Ovary (tissue), 9 donors: ENCODE measurements around the gene BARD1. TPM values are rescaled to one million over a fixed set of nuclear protein-coding genes. Genes with fewer than 3 reads are reported as not detected.
"Not testable (repeated sequence)": the region's sequence is repeated elsewhere in the genome, so short reads cannot be mapped to it uniquely, and the experiment has no call there.

Experiments used
- DNase-seq, 5 donors: peaks; one replicate each; pipeline ENCODE4 v3.0.0-alpha.2; 2019 to 2020
- H3K27ac ChIP-seq, 2 donors: fragments of 200-600 bp; one replicate each; pipeline versions ENCODE4 v1.5.1 to v1.8.0; 2019 to 2022
- H3K27me3 ChIP-seq: fragments of 200-600 bp; one replicate; pipeline ENCODE4 v1.8.0; 2022
- H3K36me3 ChIP-seq: fragments of 200-600 bp; sonication (generic); one replicate; pipeline ENCODE4 v1.5.1; 2019
- H3K4me1 ChIP-seq: one replicate; pipeline ENCODE4 v1.8.1; 2013; ENCODE audit warnings: mild to moderate bottlenecking, moderate library complexity; ENCODE audit not compliant: insufficient read depth
- H3K4me3 ChIP-seq: fragments of 200-600 bp; sonication (generic); one replicate; pipeline ENCODE4 v1.5.1; 2017
- H3K9me3 ChIP-seq, 2 donors: fragments of 200-600 bp in 1 of 2; sonication (generic) in 1 of 2; one replicate each; pipeline versions ENCODE4 v1.5.1 to v1.8.1; 2013 to 2019; ENCODE audit warnings: mild to moderate bottlenecking in 1 of 2, moderate library complexity in 1 of 2
- EP300 ChIP-seq: sonication (generic); formaldehyde crosslinking; IDR thresholded peaks from one replicate; pipeline ENCODE4 v1.6.1; 2017; ENCODE audit warnings: antibody characterized with exemption
- POLR2A ChIP-seq: fragments of 450-650 bp; IDR thresholded peaks from one replicate; pipeline ENCODE4 v1.6.1; 2017; ENCODE audit warnings: antibody characterized with exemption, mild to moderate bottlenecking, moderate library complexity
- WGBS, 3 donors: extraction: QIAGEN DNeasy Blood & Tissue Kit in 1 of 3; methylation state at CpG; one replicate each; pipeline versions ENCODE4 v1.1.5 to v1.1.7; 2013 to 2017; 5-methylcytosine and 5-hydroxymethylcytosine counted together
- intact Hi-C, 4 donors: fragments of 100-400 bp; cut with DNase I; formaldehyde crosslinking; loops; one replicate each; pipeline versions ENCODE4 v1.11.0 to v1.15.1; 2022 to 2023
- polyA plus RNA-seq, 2 donors: library from polyadenylated mRNA; stranded (reverse); fragments of 200-250 nt in 1 of 2; fragments of 350-450 nt in 1 of 2; fragmentation: Illumina TruSeq in 1 of 2; extraction: RNeasy Lipid Tissue Mini Kit (QIAGEN cat#74804) in 1 of 2; gene quantifications; one replicate each; pipeline ENCODE4 v1.2.3, GENCODE V29; 2013 to 2014
- total RNA-seq, 7 donors: library from RNA; depleted of rRNA in 2 of 7; stranded (reverse); fragments of >200 nt in 2 of 7; fragmentation: NEBNext Ultra II Directional in 3 of 7; extraction: Animal tissue kit (Norgen Biotek cat#: 25700) in 3 of 7; gene quantifications; one replicate each; pipeline versions ENCODE4 v1.1.0 to v1.2.4, GENCODE V29; 2016 to 2023
- TF ChIP-seq, protein P1 (sequence below), 3 donors: fragments of 450-650 bp in 2 of 3; fragments of 200-600 bp in 1 of 3; IDR thresholded peaks; one replicate each; pipeline versions ENCODE4 v1.5.1 to v1.8.0; 2016 to 2022; ENCODE audit warnings: antibody characterized with exemption in 3 of 3, mild to moderate bottlenecking in 1 of 3
- donor health status: DM: no; HTN: no; CAD: no; lungs with moderate emphysema.
- donor health status: DM: no; HTN: no; CAD: no.
- donor health status: Bipolar disorder and iron deficiency.
- donor health status: DM: yes; HTN: yes; CAD: no.
- donor health status: DM: no; HTN: no; CAD: no.
- donor health status: DM: yes; HTN: yes; CAD: no.

Gene BARD1
- total and polyA plus RNA-seq, 9 donors, result 2.4 to 30.4 (median 11.0) TPM

DNA sequence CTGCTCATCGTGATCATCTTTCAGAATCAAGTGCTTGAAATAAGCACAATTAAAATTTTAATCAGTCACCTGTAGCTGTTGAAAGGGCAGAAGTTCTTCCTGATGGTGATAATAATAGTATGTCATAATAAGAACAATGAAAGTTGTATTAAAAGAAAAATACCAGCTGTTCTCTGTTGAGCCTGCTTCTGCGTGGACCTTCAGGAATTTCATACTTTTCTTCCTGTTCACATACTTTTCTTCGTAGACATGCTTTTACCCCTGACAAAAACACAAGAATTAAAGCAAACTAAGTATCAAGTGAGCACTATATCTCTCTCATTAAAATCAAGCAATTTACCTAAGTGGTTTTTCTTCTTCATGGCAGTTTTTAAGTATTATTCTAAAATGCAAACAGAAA, 79.2 kb downstream of the BARD1 start:
- H3K27ac ChIP-seq, result no peak overlapping the region
- H3K27me3 ChIP-seq, result no peaks in the 10 kb centered on the region
- no peaks in the 10 kb centered on the region for H3K4me1 ChIP-seq
- TF ChIP-seq, protein P1, sequence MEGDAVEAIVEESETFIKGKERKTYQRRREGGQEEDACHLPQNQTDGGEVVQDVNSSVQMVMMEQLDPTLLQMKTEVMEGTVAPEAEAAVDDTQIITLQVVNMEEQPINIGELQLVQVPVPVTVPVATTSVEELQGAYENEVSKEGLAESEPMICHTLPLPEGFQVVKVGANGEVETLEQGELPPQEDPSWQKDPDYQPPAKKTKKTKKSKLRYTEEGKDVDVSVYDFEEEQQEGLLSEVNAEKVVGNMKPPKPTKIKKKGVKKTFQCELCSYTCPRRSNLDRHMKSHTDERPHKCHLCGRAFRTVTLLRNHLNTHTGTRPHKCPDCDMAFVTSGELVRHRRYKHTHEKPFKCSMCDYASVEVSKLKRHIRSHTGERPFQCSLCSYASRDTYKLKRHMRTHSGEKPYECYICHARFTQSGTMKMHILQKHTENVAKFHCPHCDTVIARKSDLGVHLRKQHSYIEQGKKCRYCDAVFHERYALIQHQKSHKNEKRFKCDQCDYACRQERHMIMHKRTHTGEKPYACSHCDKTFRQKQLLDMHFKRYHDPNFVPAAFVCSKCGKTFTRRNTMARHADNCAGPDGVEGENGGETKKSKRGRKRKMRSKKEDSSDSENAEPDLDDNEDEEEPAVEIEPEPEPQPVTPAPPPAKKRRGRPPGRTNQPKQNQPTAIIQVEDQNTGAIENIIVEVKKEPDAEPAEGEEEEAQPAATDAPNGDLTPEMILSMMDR (IDR thresholded peaks at IDR 0.05), result no peak
- TF ChIP-seq EP300 (no peak), POLR2A (no peak)
- H3K36me3 ChIP-seq, result no peaks in the 10 kb centered on the region
- intact Hi-C loops, result no loop called here
- no peak overlapping the region for H3K4me3 ChIP-seq
- 28 to 32% (median 31%) methylated on average over 3 of the region's 3 CpGs for WGBS, 3 donors
- no peak for DNase-seq
- H3K9me3 ChIP-seq, result no peaks in the 10 kb centered on the region

DNA sequence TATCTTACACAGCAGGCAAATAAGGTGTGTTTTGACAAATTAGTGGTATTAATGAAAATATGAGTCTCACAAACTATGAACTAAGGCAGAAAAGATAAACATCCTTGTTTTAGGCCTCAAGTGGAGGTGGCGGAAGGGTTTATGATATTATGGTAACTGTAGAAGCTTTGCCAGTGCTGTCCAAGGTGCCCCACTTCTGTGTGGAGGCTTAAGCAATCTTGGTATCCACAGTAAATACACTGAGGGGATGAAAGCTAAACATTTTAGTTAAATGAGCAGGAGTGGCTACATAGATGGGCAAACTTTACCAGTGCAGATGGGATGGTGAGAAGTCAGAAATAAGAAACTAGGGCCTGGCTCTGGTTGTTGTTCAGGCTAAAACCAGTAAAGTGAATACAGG, 84.7 kb downstream of the BARD1 start:
- no peaks in the 10 kb centered on the region for H3K27me3 ChIP-seq
- WGBS, 3 donors, result 79 to 87% (median 80%) methylated on average over 1 of the region's 1 CpG
- H3K36me3 ChIP-seq, result no peaks in the 10 kb centered on the region
- no peaks in the 10 kb centered on the region for H3K9me3 ChIP-seq
- H3K4me3 ChIP-seq, result no peak overlapping the region
- TF ChIP-seq, protein P1 (IDR thresholded peaks at IDR 0.05), result no peak
- TF ChIP-seq POLR2A (no peak), EP300 (no peak)
- no peak for DNase-seq
- intact Hi-C loops, result no loop called here
- no peaks in the 10 kb centered on the region for H3K4me1 ChIP-seq
- H3K27ac ChIP-seq, result no peak overlapping the region

DNA sequence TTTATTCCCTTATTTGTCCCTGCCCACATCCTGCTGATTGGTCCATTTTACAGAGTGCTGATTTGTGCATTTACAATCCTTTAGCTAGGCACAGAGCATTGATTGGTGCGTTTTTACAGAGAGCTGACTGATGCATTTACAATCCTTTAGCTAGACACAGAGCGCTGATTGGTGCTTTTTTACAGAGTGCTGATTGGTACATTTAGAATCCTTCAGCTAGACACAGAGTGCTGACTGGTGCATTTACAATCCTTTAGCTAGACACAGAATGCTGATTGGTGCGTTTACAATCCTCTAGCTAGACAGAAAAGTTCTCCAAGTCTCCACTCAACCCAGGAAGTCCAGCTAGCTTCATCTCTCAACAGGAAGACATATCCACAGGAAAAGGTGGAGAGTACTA, 91.6 kb downstream of the BARD1 start:
- 92 to 96% (median 93%) methylated on average over 3 of the region's 3 CpGs for WGBS, 3 donors
- intact Hi-C loops, H3K4me3 ChIP-seq, H3K27me3 ChIP-seq, H3K4me1 ChIP-seq, H3K36me3 ChIP-seq, H3K27ac ChIP-seq, DNase-seq, H3K9me3 ChIP-seq: not testable (repeated sequence)

DNA sequence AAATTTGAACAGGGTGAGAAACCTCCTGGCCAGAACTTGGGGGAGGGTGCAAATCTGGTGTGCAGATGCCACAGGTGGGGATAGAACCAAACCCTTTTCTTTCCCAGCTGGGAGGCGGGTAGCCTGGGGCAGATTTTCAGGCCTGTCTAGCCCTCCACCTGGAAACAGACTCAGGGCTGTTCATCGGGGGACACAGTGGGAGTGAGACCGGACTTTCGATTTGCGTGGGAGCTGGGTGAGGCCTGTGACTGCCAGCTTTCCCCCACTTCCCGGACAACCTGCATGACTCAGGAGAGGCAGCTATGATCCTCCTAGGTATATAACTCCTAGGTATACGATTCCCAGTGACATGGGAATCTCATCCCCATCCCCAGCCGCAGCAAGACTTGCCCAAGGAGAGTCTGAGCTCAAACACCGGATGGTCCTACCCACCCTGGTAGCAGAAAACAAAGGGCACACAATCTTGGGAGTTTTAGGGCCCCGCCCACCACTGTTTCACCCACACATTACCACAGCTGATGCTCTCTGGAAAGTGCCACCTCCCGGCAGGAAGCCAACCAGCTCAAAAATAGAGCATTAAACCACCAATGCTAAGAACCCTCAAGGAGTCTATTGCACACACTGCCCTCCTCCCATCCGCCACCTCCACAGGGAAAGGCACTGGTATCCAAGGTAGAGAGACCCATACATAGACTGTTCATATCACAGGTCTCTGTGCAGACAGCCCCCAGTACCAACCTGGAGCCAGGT, 92.5 kb downstream of the BARD1 start:
- Histone ChIP-seq H3K9me3 (no peaks in the 10 kb centered on the region), H3K36me3 (no peaks in the 10 kb centered on the region), H3K27ac (no peak overlapping the region), H3K4me1 (no peaks in the 10 kb centered on the region), H3K27me3 (no peaks in the 10 kb centered on the region), H3K4me3 (no peak overlapping the region)
- intact Hi-C loops, result no loop called here
- DNase-seq, result no peak
- 96 to 99% (median 96%) methylated on average over 12 of the region's 12 CpGs for WGBS, 3 donors
- TF ChIP-seq, protein P1 (IDR thresholded peaks at IDR 0.05), result no peak
- TF ChIP-seq POLR2A, result no peak
- no peak for TF ChIP-seq EP300

DNA sequence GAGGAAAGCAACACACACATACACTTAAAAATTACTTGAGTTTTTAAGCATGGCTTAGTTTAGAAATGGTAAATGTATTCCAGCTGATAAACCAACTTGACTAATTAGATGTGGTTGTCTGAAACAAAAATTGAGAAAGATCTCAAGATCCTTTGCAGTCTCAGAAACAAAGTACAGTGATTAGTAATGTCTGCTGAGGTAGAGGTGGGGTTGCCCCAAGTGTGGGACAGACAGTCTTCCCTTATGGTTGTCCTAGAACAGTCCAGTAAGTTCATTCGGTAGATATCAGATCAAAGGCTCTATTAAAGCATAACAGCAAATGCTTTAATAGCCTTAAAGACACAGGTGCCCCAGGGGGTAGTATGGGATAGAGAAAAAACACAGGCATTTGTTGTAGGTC, 94.5 kb downstream of the BARD1 start:
- intact Hi-C loops, result no loop called here
- WGBS, 3 donors, result 0% methylated on average over 1 of the region's 1 CpG
- Histone ChIP-seq H3K27me3 (no peaks in the 10 kb centered on the region), H3K36me3 (no peaks in the 10 kb centered on the region), H3K4me1 (no peaks in the 10 kb centered on the region), H3K9me3 (no peaks in the 10 kb centered on the region), H3K4me3 (no peak overlapping the region), H3K27ac (no peak overlapping the region)
- TF ChIP-seq, protein P1 (IDR thresholded peaks at IDR 0.05), result no peak
- TF ChIP-seq POLR2A (no peak), EP300 (no peak)
- DNase-seq, result no peak
